A549 (cell line): ENCODE data around the gene FSTL4. TPM values are rescaled to one million over a fixed set of nuclear protein-coding genes. Genes with fewer than 3 reads are reported as not detected.
"Not testable (repeated sequence)": the region's sequence is repeated elsewhere in the genome, so short reads cannot be mapped to it uniquely, and the experiment has no call there.

Experiments used
- ATAC-seq, 2 experiments: fragments of 200-7000 bp in 1 of 2; fragments of >200 bp in 1 of 2; cut with Nextera tagmentation in 1 of 2; cut with Tn5 transposase in 1 of 2; 3 replicates each; pipeline versions ENCODE4 v1.8.0 to v1.9.1; 2018 to 2020; ENCODE audit warnings: mild to moderate bottlenecking in 1 of 2, moderate library complexity in 1 of 2
- CTCF ChIA-PET: fragments of 300-600 bp; sonication (Branson Sonifier 250); formaldehyde crosslinking; extraction: SDS; loops from one replicate; lab custom pipeline; 2021; ENCODE audit warnings: antibody characterized with exemption, inconsistent platforms; lab: Yijun Ruan, JAX
- POLR2A ChIA-PET: fragments of 350-600 bp; formaldehyde crosslinking; extraction: SDS; loops from one replicate; lab custom pipeline; 2021; ENCODE audit warnings: antibody characterized with exemption, inconsistent platforms; lab: Yijun Ruan, JAX
- DNase-seq, 2 experiments: peaks; one replicate each; pipeline versions ENCODE4 v3.0.0 to v3.0.0-alpha.2; 2011 to 2016; ENCODE audit warnings: low read depth in 1 of 2, low spot score in 1 of 2
- FAIRE-seq: peaks from 2 replicates; lab custom pipeline; 2011; peaks lifted over from hg19 to GRCh38; lab: Jason Lieb, UNC
- H3K27ac ChIP-seq, 2 experiments: fragments of >200 bp; sonication (Bioruptor Twin); formaldehyde crosslinking; 3 replicates each; pipeline ENCODE4 v1.5.1; 2016 to 2017
- H3K4me1 ChIP-seq: fragments of >200 bp; sonication (Bioruptor Twin); formaldehyde crosslinking; 3 replicates; pipeline ENCODE4 v1.6.1; 2016
- H3K4me2 ChIP-seq: fragments of >200 bp; sonication (Bioruptor Twin); formaldehyde crosslinking; 3 replicates; pipeline ENCODE4 v1.6.1; 2016
- H3K4me3 ChIP-seq: fragments of >200 bp; sonication (Bioruptor Twin); formaldehyde crosslinking; 3 replicates; pipeline ENCODE4 v1.5.1; 2016
- H3K9me3 ChIP-seq: fragments of >200 bp; sonication (Bioruptor Twin); formaldehyde crosslinking; 3 replicates; pipeline ENCODE4 v1.6.1; 2016
- CEBPB ChIP-seq, 2 experiments: fragments of >200 bp in 1 of 2; sonication (Bioruptor Twin) in 1 of 2; formaldehyde crosslinking in 1 of 2; IDR thresholded peaks; 2 replicates each; pipeline ENCODE4 v1.6.1; 2012 to 2016
- CHD2 ChIP-seq: fragments of 150-350 bp; IDR thresholded peaks from 2 replicates; pipeline ENCODE4 v1.6.1; 2014; ENCODE audit warnings: low read length; ENCODE audit not compliant: partially characterized antibody
- EP300 ChIP-seq, 2 experiments: fragments of >200 bp; sonication (Bioruptor Twin); formaldehyde crosslinking; IDR thresholded peaks; 2 replicates in 1 of 2; 3 replicates in 1 of 2; pipeline ENCODE4 v1.6.1; 2016 to 2017
- ESRRA ChIP-seq: fragments of 150-350 bp; IDR thresholded peaks from 2 replicates; pipeline ENCODE4 v1.6.1; 2014; ENCODE audit warnings: mild to moderate bottlenecking, low read length, borderline replicate concordance
- FOXS1 ChIP-seq: fragments of 250-450 bp; sonication (Bioruptor Pico); IDR thresholded peaks from 2 replicates; pipeline ENCODE4 v1.5.0; 2020; ENCODE audit warnings: mild to moderate bottlenecking, moderate library complexity
- HOXA7 ChIP-seq: fragments of 250-450 bp; sonication (Bioruptor Pico); IDR thresholded peaks from 2 replicates; pipeline ENCODE4 v1.5.0; 2020; ENCODE audit warnings: mild to moderate bottlenecking, moderate library complexity
- HOXB13 ChIP-seq: fragments of 250-450 bp; sonication (Bioruptor Pico); IDR thresholded peaks from 2 replicates; pipeline ENCODE4 v1.5.0; 2020; ENCODE audit warnings: low read depth, mild to moderate bottlenecking, moderate library complexity
- HOXB5 ChIP-seq: fragments of 250-450 bp; sonication (Bioruptor Pico); IDR thresholded peaks from 2 replicates; pipeline ENCODE4 v1.5.0; 2020; ENCODE audit warnings: mild to moderate bottlenecking, moderate library complexity
- JUNB ChIP-seq: fragments of >200 bp; sonication (Bioruptor Twin); formaldehyde crosslinking; IDR thresholded peaks from 2 replicates; pipeline ENCODE4 v1.6.1; 2016
- KDM5A ChIP-seq: fragments of 200-600 bp; sonication (generic); IDR thresholded peaks from 2 replicates; pipeline ENCODE4 v1.6.1; 2016; ENCODE audit warnings: antibody characterized with exemption, mild to moderate bottlenecking
- MAZ ChIP-seq: fragments of 150-350 bp; IDR thresholded peaks from 2 replicates; pipeline ENCODE4 v1.6.1; 2014; ENCODE audit warnings: antibody characterized with exemption, low read depth, low read length, borderline replicate concordance
- RNF2 ChIP-seq: fragments of 200-600 bp; sonication (generic); IDR thresholded peaks from 2 replicates; pipeline ENCODE4 v1.6.1; 2016; ENCODE audit warnings: low read depth, mild to moderate bottlenecking, antibody characterized with exemption, moderate library complexity, borderline replicate concordance
- SMC3 ChIP-seq: fragments of >200 bp; sonication (Bioruptor Twin); formaldehyde crosslinking; IDR thresholded peaks from 3 replicates; pipeline ENCODE4 v1.6.1; 2018; ENCODE audit warnings: inconsistent platforms
- TP53 ChIP-seq: fragments of 250-450 bp; sonication (Bioruptor Pico); IDR thresholded peaks from 2 replicates; pipeline ENCODE4 v1.5.0; 2021; ENCODE audit warnings: mild to moderate bottlenecking, moderate library complexity
- WGBS: methylation state at CpG from one replicate; pipeline ENCODE4 v1.1.6; 2017; ENCODE audit errors: missing lambda C conversion rate; 5-methylcytosine and 5-hydroxymethylcytosine counted together
- polyA plus RNA-seq, 4 experiments: library from polyadenylated mRNA; depleted of rRNA in 3 of 4; stranded (reverse); fragments of >200 nt; fragmentation: RNase III in 1 of 4; extraction: RNeasy Plus Mini Kit Qiagen cat#74134 plus additional on column Dnase treatment in 1 of 4; gene quantifications; 2 replicates in 3 of 4; 3 replicates in 1 of 4; pipeline ENCODE4 v1.2.3, GENCODE V29; 2011 to 2017
- TF ChIP-seq, protein P1 (sequence below): fragments of >200 bp; sonication (Bioruptor Twin); formaldehyde crosslinking; IDR thresholded peaks from 2 replicates; pipeline ENCODE4 v1.6.1; 2016
- TF ChIP-seq, protein P2 (sequence below): fragments of 250-450 bp; sonication (Bioruptor Pico); IDR thresholded peaks from 2 replicates; pipeline ENCODE4 v1.5.0; 2020; ENCODE audit warnings: low read depth, mild to moderate bottlenecking, moderate library complexity
- TF ChIP-seq, protein P3 (sequence below): IDR thresholded peaks from 2 replicates; pipeline ENCODE4 v1.6.1; 2012
- TF ChIP-seq, protein P4 (sequence below): fragments of 200-600 bp; sonication (generic); IDR thresholded peaks from 2 replicates; pipeline ENCODE4 v1.6.1; 2016; ENCODE audit warnings: antibody characterized with exemption, mild to moderate bottlenecking, moderate library complexity
- TF ChIP-seq, protein P5 (sequence below): fragments of >200 bp; sonication (Bioruptor Twin); formaldehyde crosslinking; IDR thresholded peaks from 3 replicates; pipeline ENCODE4 v1.6.1; 2016

Gene FSTL4
- polyA plus RNA-seq, 2 of the 4 experiments (the other 2 are of a cell fraction): 1.6 to 1.8 TPM

DNA sequence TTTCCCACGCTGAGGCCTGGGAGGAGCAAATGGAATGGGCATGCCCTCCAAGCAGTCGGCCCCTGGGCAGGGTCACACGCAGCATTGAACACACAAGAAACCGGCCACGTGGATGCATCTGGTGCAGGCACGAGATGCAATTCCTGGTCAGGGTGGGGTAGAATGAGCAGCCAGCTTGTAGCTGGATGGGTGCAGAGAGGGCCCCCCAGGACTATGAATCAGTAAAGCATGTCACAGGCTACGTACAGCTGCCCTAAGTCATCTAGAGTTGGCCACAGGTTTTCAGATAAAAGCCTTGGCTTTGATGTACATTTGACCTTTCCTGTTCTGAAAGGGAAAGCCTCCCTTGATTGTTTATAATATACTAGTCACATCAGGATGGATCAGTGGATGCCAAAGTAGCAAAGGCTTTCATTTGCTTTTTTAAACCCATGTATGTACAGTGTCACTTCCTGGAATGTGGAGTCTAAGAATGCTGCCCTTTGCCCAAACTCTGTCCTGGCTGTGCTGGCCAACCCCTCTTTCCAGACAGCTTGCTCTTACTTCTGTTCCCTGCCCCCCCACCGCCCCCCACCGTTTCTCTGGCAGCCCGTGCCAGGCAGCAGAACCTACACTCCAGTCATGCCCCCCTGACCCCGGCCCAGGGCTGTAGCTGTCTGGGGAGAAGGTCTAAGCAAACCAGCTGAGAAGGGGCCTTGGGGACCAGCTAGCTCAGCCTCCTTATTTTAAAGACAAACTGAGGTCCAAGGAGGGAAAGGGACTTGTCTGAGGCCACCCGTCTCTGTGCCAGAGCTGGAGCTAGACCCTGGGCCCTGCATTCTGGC, 391.3 kb downstream of the FSTL4 start:
- FAIRE-seq (no peak), ATAC-seq (peak in 1 of 2 experiments; percentile 72; a peak in 3 of 6 replicates)

DNA sequence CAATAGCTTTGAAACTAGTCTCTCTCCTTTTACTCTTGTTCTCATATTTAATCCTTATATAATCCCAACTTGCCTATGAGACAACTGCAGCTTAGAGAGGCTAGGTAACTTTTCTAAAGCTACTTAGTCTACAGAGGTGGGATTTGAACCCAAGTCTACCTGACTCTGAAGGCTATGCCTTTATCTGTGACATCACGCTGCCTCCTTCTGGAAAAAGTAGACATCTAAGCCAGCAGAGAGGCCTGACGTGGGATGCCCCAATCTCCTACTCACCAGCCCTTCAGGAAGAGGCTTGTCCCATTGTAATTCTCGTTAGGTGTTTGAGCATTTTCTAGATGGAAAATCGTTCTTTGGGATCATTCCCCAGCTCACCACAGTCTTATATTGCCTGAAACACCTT, 393.0 kb downstream of the FSTL4 start:
- 61% methylated on average over 4 of the region's 4 CpGs for WGBS
- DNase-seq (no peak), ATAC-seq (no peak), FAIRE-seq (no peak)
- TF ChIP-seq HOXA7: no peak
- no peak for TF ChIP-seq CHD2
- TF ChIP-seq, protein P1, sequence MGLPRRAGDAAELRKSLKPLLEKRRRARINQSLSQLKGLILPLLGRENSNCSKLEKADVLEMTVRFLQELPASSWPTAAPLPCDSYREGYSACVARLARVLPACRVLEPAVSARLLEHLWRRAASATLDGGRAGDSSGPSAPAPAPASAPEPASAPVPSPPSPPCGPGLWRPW: no peak
- no peak for TF ChIP-seq MAZ
- TF ChIP-seq, protein P2, sequence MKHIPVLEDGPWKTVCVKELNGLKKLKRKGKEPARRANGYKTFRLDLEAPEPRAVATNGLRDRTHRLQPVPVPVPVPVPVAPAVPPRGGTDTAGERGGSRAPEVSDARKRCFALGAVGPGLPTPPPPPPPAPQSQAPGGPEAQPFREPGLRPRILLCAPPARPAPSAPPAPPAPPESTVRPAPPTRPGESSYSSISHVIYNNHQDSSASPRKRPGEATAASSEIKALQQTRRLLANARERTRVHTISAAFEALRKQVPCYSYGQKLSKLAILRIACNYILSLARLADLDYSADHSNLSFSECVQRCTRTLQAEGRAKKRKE: no peak
- TF ChIP-seq FOXS1: no peak
- Histone ChIP-seq H3K4me2 (no peak overlapping the region), H3K9me3 (no peaks in the 10 kb centered on the region), H3K4me3 (no peak overlapping the region), H3K4me1 (peaks cover 20% of the 10 kb centered on the region), H3K27ac (no peak overlapping the region)
- ChIA-PET CTCF (interaction anchor here (1.2 to 3.3 kb wide), 3 partner anchors 10 to 28 kb away, joined by 3 to 10 read pairs (median 4); no protein-coding TSS in a partner anchor), POLR2A (no interaction called here)

More for the DNA sequence above, 391.3 kb downstream of the FSTL4 start:
- peak in 1 of 2 experiments; percentile 32 for DNase-seq
- Histone ChIP-seq H3K4me1 (peaks cover 33% of the 10 kb centered on the region), H3K9me3 (no peaks in the 10 kb centered on the region), H3K4me2 (peak overlapping the region; percentile 46)
- ChIA-PET CTCF (interaction anchor here (0.7 to 3.3 kb wide), 4 partner anchors 11 to 110 kb away, joined by 3 to 10 read pairs (median 4); no protein-coding TSS in a partner anchor), POLR2A (no interaction called here)
- WGBS: 68% methylated on average over 9 of the region's 12 CpGs
- no peak for TF ChIP-seq FOXS1
- no peak for TF ChIP-seq ESRRA
- TF ChIP-seq HOXB13 (CRISPR knock-in tag): no peak
- TF ChIP-seq, protein P3, sequence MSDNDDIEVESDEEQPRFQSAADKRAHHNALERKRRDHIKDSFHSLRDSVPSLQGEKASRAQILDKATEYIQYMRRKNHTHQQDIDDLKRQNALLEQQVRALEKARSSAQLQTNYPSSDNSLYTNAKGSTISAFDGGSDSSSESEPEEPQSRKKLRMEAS: no peak
- TF ChIP-seq SMC3: no peak
- no peak for TF ChIP-seq RNF2
- peak; percentile 14; the same call in 1 of the 2 replicates for TF ChIP-seq JUNB
- TF ChIP-seq MAZ: no peak
- TF ChIP-seq HOXB5: no peak
- TF ChIP-seq CHD2: no peak
- TF ChIP-seq, protein P4, sequence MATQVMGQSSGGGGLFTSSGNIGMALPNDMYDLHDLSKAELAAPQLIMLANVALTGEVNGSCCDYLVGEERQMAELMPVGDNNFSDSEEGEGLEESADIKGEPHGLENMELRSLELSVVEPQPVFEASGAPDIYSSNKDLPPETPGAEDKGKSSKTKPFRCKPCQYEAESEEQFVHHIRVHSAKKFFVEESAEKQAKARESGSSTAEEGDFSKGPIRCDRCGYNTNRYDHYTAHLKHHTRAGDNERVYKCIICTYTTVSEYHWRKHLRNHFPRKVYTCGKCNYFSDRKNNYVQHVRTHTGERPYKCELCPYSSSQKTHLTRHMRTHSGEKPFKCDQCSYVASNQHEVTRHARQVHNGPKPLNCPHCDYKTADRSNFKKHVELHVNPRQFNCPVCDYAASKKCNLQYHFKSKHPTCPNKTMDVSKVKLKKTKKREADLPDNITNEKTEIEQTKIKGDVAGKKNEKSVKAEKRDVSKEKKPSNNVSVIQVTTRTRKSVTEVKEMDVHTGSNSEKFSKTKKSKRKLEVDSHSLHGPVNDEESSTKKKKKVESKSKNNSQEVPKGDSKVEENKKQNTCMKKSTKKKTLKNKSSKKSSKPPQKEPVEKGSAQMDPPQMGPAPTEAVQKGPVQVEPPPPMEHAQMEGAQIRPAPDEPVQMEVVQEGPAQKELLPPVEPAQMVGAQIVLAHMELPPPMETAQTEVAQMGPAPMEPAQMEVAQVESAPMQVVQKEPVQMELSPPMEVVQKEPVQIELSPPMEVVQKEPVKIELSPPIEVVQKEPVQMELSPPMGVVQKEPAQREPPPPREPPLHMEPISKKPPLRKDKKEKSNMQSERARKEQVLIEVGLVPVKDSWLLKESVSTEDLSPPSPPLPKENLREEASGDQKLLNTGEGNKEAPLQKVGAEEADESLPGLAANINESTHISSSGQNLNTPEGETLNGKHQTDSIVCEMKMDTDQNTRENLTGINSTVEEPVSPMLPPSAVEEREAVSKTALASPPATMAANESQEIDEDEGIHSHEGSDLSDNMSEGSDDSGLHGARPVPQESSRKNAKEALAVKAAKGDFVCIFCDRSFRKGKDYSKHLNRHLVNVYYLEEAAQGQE: no peak
- peak; percentile 19 to 35; a peak in 2 of 5 replicates for TF ChIP-seq EP300 (IDR thresholded peaks at IDR 0.05)
- TF ChIP-seq KDM5A: no peak
- TF ChIP-seq, protein P5, sequence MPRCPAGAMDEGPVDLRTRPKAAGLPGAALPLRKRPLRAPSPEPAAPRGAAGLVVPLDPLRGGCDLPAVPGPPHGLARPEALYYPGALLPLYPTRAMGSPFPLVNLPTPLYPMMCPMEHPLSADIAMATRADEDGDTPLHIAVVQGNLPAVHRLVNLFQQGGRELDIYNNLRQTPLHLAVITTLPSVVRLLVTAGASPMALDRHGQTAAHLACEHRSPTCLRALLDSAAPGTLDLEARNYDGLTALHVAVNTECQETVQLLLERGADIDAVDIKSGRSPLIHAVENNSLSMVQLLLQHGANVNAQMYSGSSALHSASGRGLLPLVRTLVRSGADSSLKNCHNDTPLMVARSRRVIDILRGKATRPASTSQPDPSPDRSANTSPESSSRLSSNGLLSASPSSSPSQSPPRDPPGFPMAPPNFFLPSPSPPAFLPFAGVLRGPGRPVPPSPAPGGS: no peak
- no peak for TF ChIP-seq TP53 (CRISPR knock-in tag)
- no peak for TF ChIP-seq CEBPB (IDR thresholded peaks at IDR 0.05)
- TF ChIP-seq, all 56 proteins: peak for 2
- Histone ChIP-seq H3K27ac (peak overlapping the region; percentile 66 to 75), H3K4me3 (no peak overlapping the region)

DNA sequence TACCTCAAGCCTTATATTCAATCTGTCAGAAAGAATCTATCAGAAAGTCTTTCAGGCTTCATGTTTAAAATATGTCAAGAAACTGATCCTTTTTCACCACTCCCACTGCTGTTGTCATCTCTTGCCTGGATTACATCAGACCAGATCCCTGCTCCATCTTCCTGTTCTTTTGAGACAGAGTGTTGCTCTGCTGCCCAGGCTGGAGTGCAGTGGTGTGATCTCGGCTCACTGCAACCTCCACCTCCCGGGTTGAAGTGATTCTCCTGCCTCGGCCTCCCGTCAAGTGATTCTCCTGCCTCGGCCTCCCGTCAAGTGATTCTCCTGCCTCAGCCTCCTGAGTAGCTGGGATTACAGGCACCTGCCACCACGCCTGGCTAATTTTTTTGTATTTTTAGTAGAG, 396.2 kb downstream of the FSTL4 start:
- H3K4me3 ChIP-seq, DNase-seq, H3K4me2 ChIP-seq, H3K4me1 ChIP-seq, H3K9me3 ChIP-seq, POLR2A ChIA-PET, CTCF ChIA-PET, ATAC-seq, FAIRE-seq: not testable (repeated sequence)
- WGBS: 88% methylated on average over 7 of the region's 7 CpGs
- H3K27ac ChIP-seq: peak overlapping the region in 1 of 2 experiments; percentile 58; a peak in 2 of 6 replicates
